Uterus (tissue), 2 donors: ENCODE data around the gene MOSPD3.

Source experiments
- CTCF ChIP-seq, 4 experiments: fragments of 200-600 bp in 2 of 4; fragments of 450-650 bp in 2 of 4; sonication (generic) in 2 of 4; IDR thresholded peaks; one replicate each; pipeline ENCODE4 v1.5.1; 2016 to 2019; ENCODE audit warnings: antibody characterized with exemption in 4 of 4, mild to moderate bottlenecking in 2 of 4, moderate library complexity in 1 of 4
- POLR2A ChIP-seq, 2 donors: fragments of 450-650 bp; IDR thresholded peaks; one replicate each; pipeline ENCODE4 v1.6.1; 2016; ENCODE audit warnings: antibody characterized with exemption in 2 of 2, mild to moderate bottlenecking in 1 of 2, moderate library complexity in 1 of 2

DNA sequence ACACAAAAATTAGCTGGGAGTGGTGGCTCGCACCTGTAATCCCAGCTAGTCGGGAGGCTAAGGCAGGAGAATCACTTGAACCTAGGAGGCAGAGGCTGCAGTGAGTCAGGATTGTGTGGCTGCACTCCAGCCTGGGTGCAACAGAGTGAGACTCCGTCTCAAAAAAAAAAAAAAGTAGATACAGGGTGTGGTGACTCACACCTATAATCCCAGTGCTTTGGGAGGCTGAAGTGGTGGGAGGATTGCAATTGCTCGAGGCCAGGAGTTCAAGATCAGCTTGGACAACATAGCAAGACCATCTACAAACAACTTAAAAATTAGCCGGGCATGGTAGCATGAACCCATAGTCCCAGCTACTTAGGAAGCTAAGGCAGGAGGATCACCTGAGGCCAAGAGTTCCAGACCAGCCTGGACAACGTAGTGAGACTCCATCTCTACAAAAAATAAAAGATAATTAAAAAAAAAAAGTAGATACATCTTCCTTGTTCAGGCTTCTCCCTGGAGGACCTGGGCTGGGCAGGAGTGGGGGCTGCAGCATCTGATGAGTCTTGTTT, 2.0 kb downstream of the MOSPD3 start:
- TF ChIP-seq CTCF (IDR thresholded peaks at IDR 0.05) (no peak), POLR2A (IDR thresholded peaks at IDR 0.05) (no peak)
